K562 (cell line): ENCODE measurements around the gene DOCK1. TPM values are rescaled to one million over a fixed set of nuclear protein-coding genes. Genes with fewer than 3 reads are reported as not detected.

Experiments used
- ATAC-seq: fragments of 200-7000 bp; cut with Tn5 transposase; 3 replicates; pipeline ENCODE4 v1.9.1; 2020; ENCODE audit warnings: moderate library complexity
- BruUV-seq: library from RNA; stranded (reverse); fragments of 400-500 nt; replicated peaks from 2 replicates; lab custom pipeline; 2021; lab: Mats Ljungman, UMichigan
- CTCF ChIA-PET: fragments of 300-600 bp; formaldehyde crosslinking; extraction: SDS; loops from one replicate; lab custom pipeline; 2021; ENCODE audit warnings: low intra/inter-chr PET ratio; lab: Yijun Ruan, JAX
- POLR2A ChIA-PET: fragments of 300-600, 350-650 bp; sonication (Branson Sonifier 250); formaldehyde crosslinking; extraction: SDS; loops from one replicate; lab custom pipeline; 2021; ENCODE audit warnings: antibody characterized with exemption, inconsistent platforms; lab: Yijun Ruan, JAX
- DNase-seq, 4 experiments: peaks; one replicate each; pipeline versions ENCODE4 v3.0.0 to v3.0.0-alpha.2; 2011 to 2018; ENCODE audit warnings: low spot score in 3 of 4, mixed read lengths in 3 of 4; ENCODE audit errors: extremely low read depth in 1 of 4
- FAIRE-seq: peaks from 2 replicates; lab custom pipeline; 2011; peaks lifted over from hg19 to GRCh38; lab: Jason Lieb, UNC
- H2AFZ ChIP-seq: 2 replicates; pipeline ENCODE4 v1.6.0; 2011; ENCODE audit warnings: low read depth, low read length, control low read depth, inconsistent platforms
- H3K27ac ChIP-seq: fragments of 200-600 bp; 3 replicates; pipeline ENCODE4 v1.8.0; 2011; ENCODE audit warnings: low read depth, mild to moderate bottlenecking, control low read depth, inconsistent platforms, low read length, moderate library complexity, mixed read lengths; ENCODE audit errors: extremely low read depth
- H3K27me3 ChIP-seq, 2 experiments: fragments of 300-600 bp in 1 of 2; 2 replicates in 1 of 2; 3 replicates in 1 of 2; pipeline versions ENCODE4 v1.6.0 to v1.8.0; 2011; ENCODE audit warnings: inconsistent platforms in 2 of 2, low read length in 2 of 2, mild to moderate bottlenecking in 1 of 2, mixed read lengths in 1 of 2, moderate library complexity in 1 of 2; ENCODE audit not compliant: control insufficient read depth in 2 of 2, insufficient read depth in 2 of 2
- H3K36me3 ChIP-seq: fragments of 300-600 bp; 3 replicates; pipeline ENCODE4 v1.8.0; 2011; ENCODE audit warnings: mild to moderate bottlenecking, low read length, inconsistent platforms; ENCODE audit not compliant: control insufficient read depth, insufficient read depth
- H3K4me1 ChIP-seq, 2 experiments: fragments of 200-600 bp in 1 of 2; replicated peaks in 1 of 2; 2 replicates in 1 of 2; 3 replicates in 1 of 2; pipeline versions ENCODE4 v1.5.1 to v1.8.0; 2011; ENCODE audit warnings: inconsistent platforms in 2 of 2, low read length in 2 of 2, mild to moderate bottlenecking in 1 of 2, mixed read lengths in 1 of 2, moderate library complexity in 1 of 2; ENCODE audit not compliant: control insufficient read depth in 2 of 2, insufficient read depth in 2 of 2
- H3K4me2 ChIP-seq: 2 replicates; pipeline ENCODE4 v1.6.1; 2011; ENCODE audit warnings: low read length, control low read depth, inconsistent platforms, mixed read lengths; ENCODE audit not compliant: insufficient read depth
- H3K4me3 ChIP-seq: fragments of 200-600 bp; sonication (generic), shearing (Covaris generic); 2 replicates; pipeline ENCODE4 v1.5.1; 2016; ENCODE audit warnings: control low read depth, inconsistent platforms
- H3K79me2 ChIP-seq: fragments of 200-600 bp; 3 replicates; pipeline ENCODE4 v1.8.0; 2011; ENCODE audit warnings: low read length, inconsistent platforms; ENCODE audit not compliant: control insufficient read depth, insufficient read depth
- H3K9ac ChIP-seq, 2 experiments: 2 replicates each; pipeline versions ENCODE4 v1.6.0 to v1.6.1; 2011; ENCODE audit warnings: low read depth in 2 of 2, low read length in 2 of 2, control low read depth in 1 of 2, inconsistent platforms in 1 of 2, mild to moderate bottlenecking in 1 of 2, mixed read lengths in 1 of 2; ENCODE audit not compliant: insufficient read depth in 1 of 2
- H3K9me1 ChIP-seq: one replicate; pipeline ENCODE4 v1.6.0; 2011; ENCODE audit warnings: inconsistent platforms, mild to moderate bottlenecking, low read length, moderate library complexity; ENCODE audit not compliant: control insufficient read depth, insufficient read depth
- H3K9me3 ChIP-seq: replicated peaks from 2 replicates; pipeline ENCODE4 v1.5.1; 2011; ENCODE audit warnings: low read depth, low read length, inconsistent platforms; ENCODE audit not compliant: control insufficient read depth, insufficient read depth
- H4K20me1 ChIP-seq: replicated peaks from 2 replicates; pipeline ENCODE4 v1.6.1; 2011; ENCODE audit warnings: low read length, inconsistent platforms, mixed read lengths; ENCODE audit not compliant: control insufficient read depth, insufficient read depth
- ETS2 ChIP-seq: IDR thresholded peaks from 2 replicates; pipeline ENCODE4 v1.6.1; 2016; ENCODE audit warnings: borderline replicate concordance, missing genetic modification characterization, mild to moderate bottlenecking, moderate library complexity, missing compliant biosample characterization; ENCODE audit not compliant: poor library complexity, severe bottlenecking
- NCOA1 ChIP-seq: fragments of 450-650 bp; IDR thresholded peaks from 2 replicates; pipeline ENCODE4 v1.6.1; 2016; ENCODE audit warnings: low read depth
- NR2C1 ChIP-seq, 2 experiments: fragments of 450-650 bp; IDR thresholded peaks; 2 replicates each; pipeline ENCODE4 v1.6.1; 2017; ENCODE audit warnings: mild to moderate bottlenecking in 2 of 2, antibody characterized with exemption in 1 of 2, inconsistent platforms in 1 of 2, missing compliant biosample characterization in 1 of 2, missing genetic modification characterization in 1 of 2
- SNIP1 ChIP-seq: fragments of 450-650 bp; IDR thresholded peaks from 2 replicates; pipeline ENCODE4 v1.7.1; 2017; ENCODE audit warnings: low read depth, mild to moderate bottlenecking
- ZKSCAN3 ChIP-seq: fragments of 250-450 bp; sonication (Bioruptor Pico); IDR thresholded peaks from 2 replicates; pipeline ENCODE4 v1.4.0; 2020
- ZNF324 ChIP-seq: fragments of 250-450 bp; sonication (Bioruptor Pico); IDR thresholded peaks from 2 replicates; pipeline ENCODE4 v1.4.0; 2020; ENCODE audit warnings: mild to moderate bottlenecking
- WGBS: fragments of 100-300 bp; shearing (Covaris generic); methylation state at CpG from one replicate; pipeline ENCODE4 v1.1.6; 2016; ENCODE audit warnings: low coverage, mixed read lengths; ENCODE audit not compliant: insufficient coverage; ENCODE audit errors: missing lambda C conversion rate; 5-methylcytosine and 5-hydroxymethylcytosine counted together
- in situ Hi-C: fragments of 300-500 bp; cut with MboI; formaldehyde crosslinking; loops from 4 replicates; pipeline ENCODE4 v1.15.0; 2018; ENCODE audit warnings: inconsistent platforms, mixed read lengths
- intact Hi-C: fragments of 100-400 bp; cut with micrococcal nuclease; formaldehyde crosslinking; loops from 2 replicates; pipeline ENCODE4 v1.14.2; 2022
- polyA plus RNA-seq, 8 experiments: library from polyadenylated mRNA; depleted of rRNA in 4 of 8; stranded (reverse) in 5 of 8; unstranded in 3 of 8; fragments of >200 nt; fragmentation: Nextera tagmentation in 2 of 8; fragmentation: Illumina TruSeq in 1 of 8; extraction: Ambion mirVana in 2 of 8; extraction: Trizol in 1 of 8; gene quantifications; 2 replicates each; pipeline versions ENCODE4 v1.2.1 to v1.2.3, GENCODE V29; 2011 to 2014; ENCODE audit warnings: inconsistent platforms in 1 of 8, missing spikeins in 1 of 8
- total RNA-seq, 7 experiments: library from RNA; depleted of rRNA in 6 of 7; stranded (reverse); fragments of >200 nt in 6 of 7; fragmentation: Illumina TruSeq in 2 of 7; extraction: Trizol in 2 of 7; gene quantifications; 2 replicates each; pipeline versions ENCODE4 v1.2.1 to v1.2.3, GENCODE V29; 2011 to 2021; ENCODE audit warnings: low replicate concordance in 1 of 7
- TF ChIP-seq, protein P1 (sequence below): fragments of 200-600 bp; sonication (generic); IDR thresholded peaks from one replicate; pipeline ENCODE4 v1.6.1; 2012; ENCODE audit warnings: mild to moderate bottlenecking, low read depth, low read length, inconsistent platforms
- TF ChIP-seq, protein P2 (sequence below), 2 experiments: fragments of 450-650 bp in 1 of 2; IDR thresholded peaks; 2 replicates each; pipeline ENCODE4 v1.6.1; 2011 to 2017; ENCODE audit warnings: low read depth in 2 of 2, antibody characterized with exemption in 1 of 2, borderline replicate concordance in 1 of 2, low read length in 1 of 2, mild to moderate bottlenecking in 1 of 2, mixed read lengths in 1 of 2; ENCODE audit not compliant: control insufficient read depth in 1 of 2

Gene DOCK1
- total and polyA plus RNA-seq, 9 of the 15 experiments (the other 6 are each of a cell fraction or from before 2014, with no cell fraction given) = 0.31 TPM; not detected in 8

GRCh38 chr10:127417031-127417430, 511.8 kb downstream of the DOCK1 start:
- intact Hi-C loops = no loop called here
- FAIRE-seq (no peak), DNase-seq (no peak), ATAC-seq (no peak)
- H3K27me3 ChIP-seq = no peaks in the 10 kb centered on the region
- H4K20me1 ChIP-seq = no peaks in the 10 kb centered on the region; the same call in 1 of the 2 replicates
- no peaks in the 10 kb centered on the region for H3K9me3 ChIP-seq
- H3K4me2 ChIP-seq = no peak overlapping the region
- POLR2A ChIA-PET = no interaction called here
- H3K27ac ChIP-seq = no peak overlapping the region
- CTCF ChIA-PET = no interaction called here
- no peaks in the 10 kb centered on the region for H3K79me2 ChIP-seq
- H3K9me1 ChIP-seq = no peaks in the 10 kb centered on the region
- WGBS = 9% methylated on average over 4 of the region's 10 CpGs
- no peaks in the 10 kb centered on the region for H3K36me3 ChIP-seq
- H3K9ac ChIP-seq = no peak overlapping the region
- no peak overlapping the region for H3K4me3 ChIP-seq
- BruUV-seq = no TSS peak
- in situ Hi-C loops = no loop called here
- H3K4me1 ChIP-seq = no peaks in the 10 kb centered on the region
- H2AFZ ChIP-seq = no peak overlapping the region
- TF ChIP-seq ETS2 (tag) (no peak), ZNF324 (CRISPR knock-in tag) (no peak), ZKSCAN3 (no peak), SNIP1 (no peak), NCOA1 (no peak), NR2C1 (IDR thresholded peaks at IDR 0.05) (no peak), NR2C1 (tag; IDR thresholded peaks at IDR 0.05) (no peak)
- TF ChIP-seq, protein P1, sequence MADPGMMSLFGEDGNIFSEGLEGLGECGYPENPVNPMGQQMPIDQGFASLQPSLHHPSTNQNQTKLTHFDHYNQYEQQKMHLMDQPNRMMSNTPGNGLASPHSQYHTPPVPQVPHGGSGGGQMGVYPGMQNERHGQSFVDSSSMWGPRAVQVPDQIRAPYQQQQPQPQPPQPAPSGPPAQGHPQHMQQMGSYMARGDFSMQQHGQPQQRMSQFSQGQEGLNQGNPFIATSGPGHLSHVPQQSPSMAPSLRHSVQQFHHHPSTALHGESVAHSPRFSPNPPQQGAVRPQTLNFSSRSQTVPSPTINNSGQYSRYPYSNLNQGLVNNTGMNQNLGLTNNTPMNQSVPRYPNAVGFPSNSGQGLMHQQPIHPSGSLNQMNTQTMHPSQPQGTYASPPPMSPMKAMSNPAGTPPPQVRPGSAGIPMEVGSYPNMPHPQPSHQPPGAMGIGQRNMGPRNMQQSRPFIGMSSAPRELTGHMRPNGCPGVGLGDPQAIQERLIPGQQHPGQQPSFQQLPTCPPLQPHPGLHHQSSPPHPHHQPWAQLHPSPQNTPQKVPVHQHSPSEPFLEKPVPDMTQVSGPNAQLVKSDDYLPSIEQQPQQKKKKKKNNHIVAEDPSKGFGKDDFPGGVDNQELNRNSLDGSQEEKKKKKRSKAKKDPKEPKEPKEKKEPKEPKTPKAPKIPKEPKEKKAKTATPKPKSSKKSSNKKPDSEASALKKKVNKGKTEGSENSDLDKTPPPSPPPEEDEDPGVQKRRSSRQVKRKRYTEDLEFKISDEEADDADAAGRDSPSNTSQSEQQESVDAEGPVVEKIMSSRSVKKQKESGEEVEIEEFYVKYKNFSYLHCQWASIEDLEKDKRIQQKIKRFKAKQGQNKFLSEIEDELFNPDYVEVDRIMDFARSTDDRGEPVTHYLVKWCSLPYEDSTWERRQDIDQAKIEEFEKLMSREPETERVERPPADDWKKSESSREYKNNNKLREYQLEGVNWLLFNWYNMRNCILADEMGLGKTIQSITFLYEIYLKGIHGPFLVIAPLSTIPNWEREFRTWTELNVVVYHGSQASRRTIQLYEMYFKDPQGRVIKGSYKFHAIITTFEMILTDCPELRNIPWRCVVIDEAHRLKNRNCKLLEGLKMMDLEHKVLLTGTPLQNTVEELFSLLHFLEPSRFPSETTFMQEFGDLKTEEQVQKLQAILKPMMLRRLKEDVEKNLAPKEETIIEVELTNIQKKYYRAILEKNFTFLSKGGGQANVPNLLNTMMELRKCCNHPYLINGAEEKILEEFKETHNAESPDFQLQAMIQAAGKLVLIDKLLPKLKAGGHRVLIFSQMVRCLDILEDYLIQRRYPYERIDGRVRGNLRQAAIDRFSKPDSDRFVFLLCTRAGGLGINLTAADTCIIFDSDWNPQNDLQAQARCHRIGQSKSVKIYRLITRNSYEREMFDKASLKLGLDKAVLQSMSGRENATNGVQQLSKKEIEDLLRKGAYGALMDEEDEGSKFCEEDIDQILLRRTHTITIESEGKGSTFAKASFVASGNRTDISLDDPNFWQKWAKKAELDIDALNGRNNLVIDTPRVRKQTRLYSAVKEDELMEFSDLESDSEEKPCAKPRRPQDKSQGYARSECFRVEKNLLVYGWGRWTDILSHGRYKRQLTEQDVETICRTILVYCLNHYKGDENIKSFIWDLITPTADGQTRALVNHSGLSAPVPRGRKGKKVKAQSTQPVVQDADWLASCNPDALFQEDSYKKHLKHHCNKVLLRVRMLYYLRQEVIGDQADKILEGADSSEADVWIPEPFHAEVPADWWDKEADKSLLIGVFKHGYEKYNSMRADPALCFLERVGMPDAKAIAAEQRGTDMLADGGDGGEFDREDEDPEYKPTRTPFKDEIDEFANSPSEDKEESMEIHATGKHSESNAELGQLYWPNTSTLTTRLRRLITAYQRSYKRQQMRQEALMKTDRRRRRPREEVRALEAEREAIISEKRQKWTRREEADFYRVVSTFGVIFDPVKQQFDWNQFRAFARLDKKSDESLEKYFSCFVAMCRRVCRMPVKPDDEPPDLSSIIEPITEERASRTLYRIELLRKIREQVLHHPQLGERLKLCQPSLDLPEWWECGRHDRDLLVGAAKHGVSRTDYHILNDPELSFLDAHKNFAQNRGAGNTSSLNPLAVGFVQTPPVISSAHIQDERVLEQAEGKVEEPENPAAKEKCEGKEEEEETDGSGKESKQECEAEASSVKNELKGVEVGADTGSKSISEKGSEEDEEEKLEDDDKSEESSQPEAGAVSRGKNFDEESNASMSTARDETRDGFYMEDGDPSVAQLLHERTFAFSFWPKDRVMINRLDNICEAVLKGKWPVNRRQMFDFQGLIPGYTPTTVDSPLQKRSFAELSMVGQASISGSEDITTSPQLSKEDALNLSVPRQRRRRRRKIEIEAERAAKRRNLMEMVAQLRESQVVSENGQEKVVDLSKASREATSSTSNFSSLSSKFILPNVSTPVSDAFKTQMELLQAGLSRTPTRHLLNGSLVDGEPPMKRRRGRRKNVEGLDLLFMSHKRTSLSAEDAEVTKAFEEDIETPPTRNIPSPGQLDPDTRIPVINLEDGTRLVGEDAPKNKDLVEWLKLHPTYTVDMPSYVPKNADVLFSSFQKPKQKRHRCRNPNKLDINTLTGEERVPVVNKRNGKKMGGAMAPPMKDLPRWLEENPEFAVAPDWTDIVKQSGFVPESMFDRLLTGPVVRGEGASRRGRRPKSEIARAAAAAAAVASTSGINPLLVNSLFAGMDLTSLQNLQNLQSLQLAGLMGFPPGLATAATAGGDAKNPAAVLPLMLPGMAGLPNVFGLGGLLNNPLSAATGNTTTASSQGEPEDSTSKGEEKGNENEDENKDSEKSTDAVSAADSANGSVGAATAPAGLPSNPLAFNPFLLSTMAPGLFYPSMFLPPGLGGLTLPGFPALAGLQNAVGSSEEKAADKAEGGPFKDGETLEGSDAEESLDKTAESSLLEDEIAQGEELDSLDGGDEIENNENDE = no peak
- TF ChIP-seq, protein P2, sequence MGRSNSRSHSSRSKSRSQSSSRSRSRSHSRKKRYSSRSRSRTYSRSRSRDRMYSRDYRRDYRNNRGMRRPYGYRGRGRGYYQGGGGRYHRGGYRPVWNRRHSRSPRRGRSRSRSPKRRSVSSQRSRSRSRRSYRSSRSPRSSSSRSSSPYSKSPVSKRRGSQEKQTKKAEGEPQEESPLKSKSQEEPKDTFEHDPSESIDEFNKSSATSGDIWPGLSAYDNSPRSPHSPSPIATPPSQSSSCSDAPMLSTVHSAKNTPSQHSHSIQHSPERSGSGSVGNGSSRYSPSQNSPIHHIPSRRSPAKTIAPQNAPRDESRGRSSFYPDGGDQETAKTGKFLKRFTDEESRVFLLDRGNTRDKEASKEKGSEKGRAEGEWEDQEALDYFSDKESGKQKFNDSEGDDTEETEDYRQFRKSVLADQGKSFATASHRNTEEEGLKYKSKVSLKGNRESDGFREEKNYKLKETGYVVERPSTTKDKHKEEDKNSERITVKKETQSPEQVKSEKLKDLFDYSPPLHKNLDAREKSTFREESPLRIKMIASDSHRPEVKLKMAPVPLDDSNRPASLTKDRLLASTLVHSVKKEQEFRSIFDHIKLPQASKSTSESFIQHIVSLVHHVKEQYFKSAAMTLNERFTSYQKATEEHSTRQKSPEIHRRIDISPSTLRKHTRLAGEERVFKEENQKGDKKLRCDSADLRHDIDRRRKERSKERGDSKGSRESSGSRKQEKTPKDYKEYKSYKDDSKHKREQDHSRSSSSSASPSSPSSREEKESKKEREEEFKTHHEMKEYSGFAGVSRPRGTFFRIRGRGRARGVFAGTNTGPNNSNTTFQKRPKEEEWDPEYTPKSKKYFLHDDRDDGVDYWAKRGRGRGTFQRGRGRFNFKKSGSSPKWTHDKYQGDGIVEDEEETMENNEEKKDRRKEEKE (IDR thresholded peaks at IDR 0.05; ENCODE audit: borderline replicate concordance in 1 of 2, control insufficient read depth in 1 of 2, low read depth in 2 of 2, low read length in 1 of 2) = no peak
